Choroid plexus epithelial cell (primary cell): ENCODE measurements around the gene THRAP3.
"Not testable (repeated sequence)": the region's sequence is repeated elsewhere in the genome, so short reads cannot be mapped to it uniquely, and the experiment has no call there.

Experiments
- DNase-seq: peaks from one replicate; pipeline ENCODE4 v3.0.0-alpha.2; 2010; ENCODE audit warnings: low read depth
- H3K4me3 ChIP-seq: 2 replicates; pipeline ENCODE4 v1.5.1; 2011; ENCODE audit warnings: low read depth, mild to moderate bottlenecking, control low read depth, low read length, moderate library complexity
- CTCF ChIP-seq: conservative IDR thresholded peaks from 2 replicates; pipeline ENCODE4 v1.5.1; 2011; ENCODE audit warnings: low read depth, mild to moderate bottlenecking, control low read depth, inconsistent platforms, low read length, moderate library complexity

Gene THRAP3

DNA sequence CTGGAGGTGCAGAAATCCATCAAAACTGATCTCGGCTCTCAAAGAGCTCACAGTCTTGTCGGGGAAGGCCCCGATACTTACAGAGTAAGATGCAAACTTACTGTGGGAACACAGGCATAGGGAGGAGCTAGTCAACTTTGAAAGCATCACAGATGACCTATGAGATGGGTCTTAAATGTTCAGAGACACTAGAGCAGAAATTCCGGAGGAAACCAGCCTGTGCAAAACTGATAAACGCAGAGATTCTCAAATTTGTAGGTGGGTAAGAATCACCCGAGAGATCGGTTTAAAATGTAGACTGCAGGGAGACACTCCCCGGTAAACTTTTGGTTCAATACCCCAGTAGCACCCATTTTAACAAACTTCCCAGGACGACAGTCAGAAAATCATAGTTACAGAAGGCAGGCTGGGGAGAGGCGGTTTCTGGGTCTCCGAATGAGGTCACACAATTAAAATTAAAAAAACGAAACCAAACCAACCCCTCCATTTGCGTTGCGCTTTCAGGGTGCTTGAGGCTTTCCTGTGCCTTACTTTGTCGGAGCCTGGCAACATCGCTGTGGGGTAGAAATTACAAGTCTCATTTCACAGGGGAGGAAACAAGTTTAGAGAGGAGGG lies 755 bp upstream of the THRAP3 start:
- peak overlapping the region; percentile 57 for H3K4me3 ChIP-seq
- peak; percentile 89 for DNase-seq
- no peak for TF ChIP-seq CTCF

DNA sequence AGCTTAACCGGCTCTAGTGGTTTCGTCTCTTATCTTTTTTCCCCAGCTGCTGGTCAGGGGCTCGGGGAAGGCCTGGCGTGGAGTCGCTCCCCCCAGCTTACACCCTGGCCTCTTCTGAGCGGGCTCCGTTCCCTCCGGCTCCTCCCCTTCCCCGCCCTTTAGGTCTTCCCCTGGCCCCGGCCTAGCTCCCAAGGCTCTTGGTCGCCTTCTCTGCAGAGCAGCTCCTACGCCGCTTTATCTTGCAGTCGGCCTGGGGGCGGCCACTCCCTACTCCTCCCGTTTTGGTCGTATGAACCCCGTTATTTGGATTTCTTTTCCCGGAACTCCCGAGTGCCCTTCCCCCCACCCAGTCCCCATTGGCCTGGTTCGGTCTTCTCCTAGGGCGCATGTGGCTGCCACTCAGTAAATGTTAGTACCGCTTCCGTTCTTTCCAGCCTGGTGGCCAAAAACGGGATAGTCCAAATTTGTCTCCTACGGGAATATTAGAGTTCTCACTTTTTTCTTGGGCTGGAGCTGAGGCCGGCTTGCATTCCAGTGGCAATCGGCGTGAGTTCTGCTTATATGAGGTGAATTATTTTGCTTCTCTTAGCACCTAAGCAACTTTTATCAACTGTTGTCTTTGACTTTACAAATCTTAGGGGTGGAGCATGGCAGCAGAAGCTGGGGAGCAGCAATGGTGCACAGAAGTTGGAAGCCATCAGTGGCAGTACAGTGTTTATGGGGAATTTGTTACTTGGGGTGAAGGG lies 467 bp downstream of the THRAP3 start:
- peak; percentile 89 for DNase-seq
- TF ChIP-seq CTCF, result peak; percentile 63
- H3K4me3 ChIP-seq, result peak overlapping the region; percentile 76

DNA sequence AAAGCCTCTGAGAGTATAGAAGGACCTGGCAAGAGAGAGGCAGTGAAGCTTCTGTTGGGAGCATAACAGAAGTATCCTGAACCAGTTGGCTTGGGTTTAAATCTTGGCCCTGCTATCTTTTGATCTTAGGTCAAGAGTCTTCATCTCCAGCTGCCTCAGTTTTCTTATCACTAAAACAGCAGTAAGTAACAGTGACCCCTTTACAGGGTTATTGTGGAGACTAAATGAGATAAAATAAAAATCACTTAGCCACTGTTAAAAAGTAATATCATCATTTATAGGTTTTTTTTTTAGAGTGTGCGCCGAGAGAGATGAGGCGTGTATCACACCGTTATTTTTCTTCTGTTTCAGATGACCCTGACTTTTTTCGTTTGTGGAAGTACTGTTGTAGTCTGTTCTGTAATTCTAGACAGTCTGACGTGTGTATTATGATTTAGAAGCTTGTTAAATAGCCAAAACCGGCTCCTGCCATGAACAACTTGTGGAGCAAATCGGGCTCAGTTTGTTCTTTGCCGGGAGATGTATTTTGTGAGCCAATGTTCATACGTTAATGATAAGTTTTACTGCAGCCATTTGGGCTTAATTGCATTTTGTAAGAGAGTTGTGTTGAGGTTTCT lies 1.1 kb downstream of the THRAP3 start:
- peak; percentile 41 for DNase-seq
- no peak for TF ChIP-seq CTCF
- peak overlapping the region; percentile 76 for H3K4me3 ChIP-seq

GRCh38 chr1:36230279-36230678 lies 6.0 kb downstream of the THRAP3 start:
- not testable (repeated sequence) for DNase-seq, H3K4me3 ChIP-seq

DNA sequence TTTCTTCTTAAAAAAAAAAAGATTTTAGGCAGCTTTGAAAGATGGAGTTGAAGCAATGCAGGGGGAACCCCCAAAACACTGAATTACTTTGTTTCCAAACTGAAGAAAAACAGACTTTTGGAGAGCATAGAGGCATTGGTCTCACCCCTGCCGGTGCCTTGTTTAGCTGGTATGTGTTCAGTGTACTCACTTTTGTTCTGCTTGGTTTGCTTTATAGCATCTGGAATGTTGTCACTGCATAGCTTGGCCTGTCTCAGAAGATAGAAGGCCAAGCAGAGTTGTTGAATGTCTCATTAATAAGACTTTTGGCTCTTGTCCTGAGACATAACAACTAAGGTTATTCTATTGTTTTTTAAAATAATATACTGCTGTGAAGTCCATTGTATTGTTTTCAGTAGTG lies 6.9 kb downstream of the THRAP3 start:
- TF ChIP-seq CTCF, result no peak
- H3K4me3 ChIP-seq, result no peak overlapping the region
- DNase-seq, result no peak

GRCh38 chr1:36232212-36233095 lies 8.2 kb downstream of the THRAP3 start:
- H3K4me3 ChIP-seq, result no peak overlapping the region
- no peak for DNase-seq
- TF ChIP-seq CTCF, result no peak

- TF ChIP-seq CTCF, result no peak
- DNase-seq, result no peak
- H3K4me3 ChIP-seq, result no peak overlapping the region
These were observed 12.1 kb downstream of the THRAP3 start for GRCh38 chr1:36236302-36236701.
